Ramos (cell line): ENCODE results near the gene FSCB.
"Not testable (repeated sequence)": the region's sequence is repeated elsewhere in the genome, so short reads cannot be mapped to it uniquely, and the experiment has no call there.

Experiments
- in situ Hi-C: fragments of 300-500 bp; cut with MboI; formaldehyde crosslinking; loops from one replicate; pipeline ENCODE4 v1.14.3; 2022; ENCODE audit warnings: low sequenced_read_pairs; ENCODE audit not compliant: unreplicated experiment

The FSCB gene, protein sequence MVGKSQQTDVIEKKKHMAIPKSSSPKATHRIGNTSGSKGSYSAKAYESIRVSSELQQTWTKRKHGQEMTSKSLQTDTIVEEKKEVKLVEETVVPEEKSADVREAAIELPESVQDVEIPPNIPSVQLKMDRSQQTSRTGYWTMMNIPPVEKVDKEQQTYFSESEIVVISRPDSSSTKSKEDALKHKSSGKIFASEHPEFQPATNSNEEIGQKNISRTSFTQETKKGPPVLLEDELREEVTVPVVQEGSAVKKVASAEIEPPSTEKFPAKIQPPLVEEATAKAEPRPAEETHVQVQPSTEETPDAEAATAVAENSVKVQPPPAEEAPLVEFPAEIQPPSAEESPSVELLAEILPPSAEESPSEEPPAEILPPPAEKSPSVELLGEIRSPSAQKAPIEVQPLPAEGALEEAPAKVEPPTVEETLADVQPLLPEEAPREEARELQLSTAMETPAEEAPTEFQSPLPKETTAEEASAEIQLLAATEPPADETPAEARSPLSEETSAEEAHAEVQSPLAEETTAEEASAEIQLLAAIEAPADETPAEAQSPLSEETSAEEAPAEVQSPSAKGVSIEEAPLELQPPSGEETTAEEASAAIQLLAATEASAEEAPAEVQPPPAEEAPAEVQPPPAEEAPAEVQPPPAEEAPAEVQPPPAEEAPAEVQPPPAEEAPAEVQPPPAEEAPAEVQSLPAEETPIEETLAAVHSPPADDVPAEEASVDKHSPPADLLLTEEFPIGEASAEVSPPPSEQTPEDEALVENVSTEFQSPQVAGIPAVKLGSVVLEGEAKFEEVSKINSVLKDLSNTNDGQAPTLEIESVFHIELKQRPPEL

DNA sequence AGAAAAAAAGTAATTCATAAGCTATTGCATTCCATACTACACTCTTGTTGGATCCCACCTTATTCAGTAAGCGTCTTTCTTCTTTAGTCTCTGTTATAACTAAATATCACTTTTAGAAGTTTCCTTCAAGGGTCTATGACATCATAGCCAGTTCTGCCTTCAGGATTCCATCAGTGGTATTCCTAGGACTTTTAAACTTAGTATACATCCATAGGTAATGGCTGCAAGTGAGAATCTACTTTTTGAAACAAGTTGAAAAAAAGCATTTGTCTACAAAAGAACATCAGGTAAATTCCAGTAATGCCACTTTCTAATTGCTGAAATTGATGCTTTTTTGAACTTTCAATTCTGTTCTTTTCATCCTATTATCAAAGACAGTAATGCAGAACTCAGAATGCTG lies at the start of gene FSCB:
FSCB (minus strand) TSS at position 101 of the 400 bp plus-strand sequence. CDS start 296 bp downstream, outside the sequence.
- in situ Hi-C loops = no loop called here

GRCh38 chr14:44531658-44532057 lies 24.6 kb upstream of the FSCB start:
- in situ Hi-C loops = no loop called here

GRCh38 chr14:44530475-44530874 lies 23.4 kb upstream of the FSCB start:
- in situ Hi-C loops = no loop called here

DNA sequence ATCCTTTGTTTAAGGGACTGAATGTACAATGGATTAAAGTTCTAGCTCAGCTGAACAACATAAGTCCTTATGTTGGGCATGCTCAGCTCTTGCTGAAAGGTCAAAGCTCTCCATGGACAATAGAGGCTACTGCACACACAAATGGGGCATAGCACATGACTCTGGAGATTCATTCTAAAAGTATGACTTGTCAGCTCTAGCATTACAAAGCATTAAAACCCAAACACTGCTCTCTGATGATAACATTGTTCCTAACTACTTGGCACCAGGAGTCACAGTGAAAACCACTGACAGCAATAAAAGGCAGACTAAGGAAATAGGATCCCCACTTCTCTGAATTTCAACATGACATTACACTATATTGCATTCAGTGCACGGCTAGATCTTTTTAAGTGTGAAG lies 21.9 kb upstream of the FSCB start:
- in situ Hi-C loops = no loop called here

DNA sequence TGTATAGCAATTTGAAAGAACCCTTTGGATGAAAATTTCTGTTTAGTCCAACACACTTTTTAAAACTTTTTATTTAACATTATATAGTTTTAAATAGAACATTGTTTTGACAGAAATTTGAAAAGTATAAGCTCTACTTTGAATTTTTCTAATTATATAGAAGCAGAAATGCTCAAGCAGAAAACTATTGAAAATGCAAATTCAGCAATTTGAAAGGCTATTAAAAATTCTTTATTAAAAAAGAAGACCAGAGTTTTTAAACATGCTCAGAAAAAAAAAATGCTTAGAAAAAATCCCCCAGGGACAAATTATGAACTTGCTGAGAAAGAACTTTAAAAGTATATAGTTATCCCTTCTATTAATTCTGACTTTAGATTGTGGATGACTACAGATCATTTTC lies 21.1 kb upstream of the FSCB start:
- in situ Hi-C loops = no loop called here

GRCh38 chr14:44525237-44525636 lies 18.2 kb upstream of the FSCB start:
- in situ Hi-C loops = no loop called here

- in situ Hi-C loops = not testable (repeated sequence)
These were observed 8.6 kb upstream of the FSCB start for GRCh38 chr14:44515668-44516067.

DNA sequence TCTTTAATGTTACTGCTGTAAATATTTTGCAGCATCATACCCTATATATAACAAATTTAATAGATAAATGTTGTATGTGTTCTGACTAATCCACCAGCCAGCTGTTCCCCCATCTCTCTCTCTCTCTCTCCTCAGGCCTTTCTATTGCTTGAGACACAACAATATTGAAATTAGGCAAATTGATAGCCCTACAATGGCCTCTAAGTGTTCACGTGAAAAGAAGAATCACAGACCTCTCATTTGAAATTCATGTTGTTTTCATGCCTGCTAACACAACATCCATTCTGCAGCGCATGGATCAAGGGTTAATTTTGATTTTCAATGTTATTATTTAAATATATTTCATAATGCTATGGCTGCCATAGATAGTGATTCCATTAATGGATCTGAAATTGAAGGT lies 1.8 kb upstream of the FSCB start:
- in situ Hi-C loops = no loop called here

DNA sequence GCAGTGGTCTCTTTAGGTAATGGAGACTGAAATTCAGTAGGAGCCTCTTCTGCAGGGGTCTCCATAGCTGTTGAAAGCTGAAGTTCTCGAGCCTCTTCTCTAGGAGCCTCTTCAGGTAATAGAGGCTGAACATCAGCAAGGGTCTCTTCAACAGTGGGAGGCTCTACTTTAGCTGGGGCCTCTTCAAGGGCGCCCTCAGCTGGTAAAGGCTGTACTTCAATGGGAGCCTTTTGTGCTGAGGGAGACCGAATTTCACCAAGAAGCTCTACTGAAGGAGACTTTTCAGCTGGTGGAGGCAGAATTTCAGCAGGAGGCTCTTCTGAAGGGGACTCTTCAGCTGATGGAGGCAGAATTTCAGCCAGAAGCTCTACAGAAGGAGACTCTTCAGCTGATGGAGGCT lies 1.5 kb downstream of the FSCB start:
- in situ Hi-C loops = no loop called here

- in situ Hi-C loops = no loop called here
These were observed 9.9 kb downstream of the FSCB start for GRCh38 chr14:44497148-44497547.

DNA sequence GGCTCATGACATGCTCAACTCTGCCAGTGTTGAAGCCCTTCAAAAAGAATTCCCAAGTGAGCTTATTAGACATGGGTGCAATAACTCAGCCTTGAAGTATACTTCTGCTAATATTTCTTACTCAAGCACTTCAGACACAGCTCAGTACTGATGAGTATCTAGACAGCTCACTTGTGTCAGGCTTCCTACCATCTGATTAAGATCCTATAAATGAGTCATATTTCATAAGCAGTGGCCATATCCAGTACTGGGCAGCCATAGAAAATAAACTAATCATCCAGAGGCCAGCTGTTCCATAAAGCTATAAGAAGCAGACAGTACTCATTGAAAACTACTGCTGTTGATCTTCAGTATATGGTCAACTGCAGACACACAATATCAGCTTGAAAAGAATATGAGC lies 12.9 kb downstream of the FSCB start:
- in situ Hi-C loops = no loop called here

DNA sequence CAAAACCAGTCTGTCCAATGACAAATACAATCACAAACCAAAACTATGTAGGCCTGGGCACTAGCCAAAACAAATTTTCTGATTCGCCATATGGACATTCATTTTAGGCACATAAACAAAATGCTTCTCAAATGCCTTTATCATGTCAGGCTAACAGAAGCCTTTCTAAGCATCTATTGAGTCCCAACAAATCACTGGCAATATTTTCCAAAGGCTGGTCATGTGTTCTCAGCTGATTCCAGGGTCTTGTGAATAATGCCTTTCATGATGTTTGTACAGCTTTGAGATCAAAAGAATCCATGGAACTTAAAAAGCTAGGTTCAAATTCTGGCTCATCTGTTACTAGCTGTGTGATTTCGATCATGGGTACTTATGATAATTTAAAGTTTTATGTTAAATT lies 16.1 kb downstream of the FSCB start:
- in situ Hi-C loops = no loop called here

DNA sequence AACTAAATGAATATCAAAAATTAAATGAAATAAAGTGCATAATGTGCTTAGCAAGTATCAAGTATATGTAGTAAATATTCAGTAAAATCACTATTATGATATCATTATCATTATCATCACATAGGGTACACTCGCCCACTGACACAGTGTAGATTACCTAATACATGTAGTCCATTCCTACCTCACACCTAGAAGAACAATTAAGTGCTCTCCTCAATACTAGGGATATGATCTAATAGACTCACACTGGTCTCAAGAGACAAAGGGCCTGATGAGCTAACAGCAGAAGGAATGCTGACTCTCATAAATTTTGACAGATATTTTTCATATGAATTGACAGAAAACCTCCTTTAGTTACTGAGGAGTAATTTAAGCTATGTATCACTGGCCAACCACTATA lies 29.1 kb downstream of the FSCB start:
- in situ Hi-C loops = no loop called here

DNA sequence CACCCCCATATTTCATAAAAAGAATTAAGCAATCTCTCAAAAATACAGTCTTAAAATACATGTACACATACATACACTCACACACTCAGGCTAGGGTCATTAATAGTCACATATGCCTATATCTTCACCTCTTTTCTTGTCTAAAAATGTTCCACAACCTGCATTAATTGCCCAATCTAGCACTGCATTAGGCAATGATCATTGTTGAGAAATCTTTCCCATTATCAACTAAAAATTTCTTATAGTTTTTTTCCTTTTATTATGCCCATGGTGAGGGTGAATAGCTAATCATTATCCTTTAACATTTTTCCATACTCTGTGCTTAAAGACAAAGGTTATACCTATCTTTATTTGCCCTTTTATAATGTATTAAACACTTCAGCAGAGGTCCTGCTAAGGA lies 38.3 kb downstream of the FSCB start:
- in situ Hi-C loops = no loop called here

DNA sequence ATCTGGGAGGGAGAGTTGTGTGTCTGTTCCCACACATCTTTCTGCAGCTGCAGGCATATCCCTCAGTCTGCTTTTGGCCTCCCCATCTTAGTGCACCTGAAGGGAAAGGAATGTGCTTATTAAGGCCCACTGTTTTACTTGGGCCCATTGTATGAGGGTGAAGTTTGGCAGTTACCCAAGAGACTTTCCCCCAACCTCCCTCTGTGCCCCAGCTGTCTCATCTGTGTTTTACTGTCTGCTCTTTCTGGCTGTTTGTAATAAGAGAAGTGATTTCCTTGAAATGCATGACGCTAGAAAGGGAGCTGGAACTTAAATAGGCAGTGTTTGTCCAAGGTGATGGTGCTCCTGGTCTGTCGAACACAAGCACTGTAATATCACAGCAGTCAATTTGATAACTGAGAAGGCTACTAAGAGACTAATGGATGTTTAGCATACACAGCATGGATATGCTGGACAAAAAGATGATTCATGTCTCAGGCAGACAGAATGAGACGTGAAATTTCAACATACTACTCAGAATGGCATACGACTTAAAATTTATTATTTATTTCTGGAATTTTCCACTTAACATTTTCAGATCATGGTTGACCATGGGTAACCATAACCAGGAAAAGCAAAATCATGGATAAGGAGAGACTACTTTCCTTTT lies 43.6 kb downstream of the FSCB start:
- in situ Hi-C loops = no loop called here

GRCh38 chr14:44462381-44462780 lies 44.7 kb downstream of the FSCB start:
- in situ Hi-C loops = no loop called here

- in situ Hi-C loops = no loop called here
These were observed 45.3 kb downstream of the FSCB start for GRCh38 chr14:44461811-44462210.
